Activated naive CD8-positive, alpha-beta T cell treated with anti-CD3 and anti-CD28 coated beads, Interleukin-2, amount 50 U/mL, for 16 hours (primary cell): ENCODE data around the gene PMS1.
"Not testable (repeated sequence)": the region's sequence is repeated elsewhere in the genome, so short reads cannot be mapped to it uniquely, and the experiment has no call there.

ENCODE experiments used
- DNase-seq: peaks from one replicate; pipeline ENCODE4 v3.0.0-alpha.2; 2020; ENCODE audit warnings: low read depth, low spot score

Gene PMS1

GRCh38 chr2:189862751-189863150 is 78.5 kb downstream of the PMS1 start:
- no peak for DNase-seq

GRCh38 chr2:189865826-189866225 is 81.6 kb downstream of the PMS1 start:
- no peak for DNase-seq

DNA sequence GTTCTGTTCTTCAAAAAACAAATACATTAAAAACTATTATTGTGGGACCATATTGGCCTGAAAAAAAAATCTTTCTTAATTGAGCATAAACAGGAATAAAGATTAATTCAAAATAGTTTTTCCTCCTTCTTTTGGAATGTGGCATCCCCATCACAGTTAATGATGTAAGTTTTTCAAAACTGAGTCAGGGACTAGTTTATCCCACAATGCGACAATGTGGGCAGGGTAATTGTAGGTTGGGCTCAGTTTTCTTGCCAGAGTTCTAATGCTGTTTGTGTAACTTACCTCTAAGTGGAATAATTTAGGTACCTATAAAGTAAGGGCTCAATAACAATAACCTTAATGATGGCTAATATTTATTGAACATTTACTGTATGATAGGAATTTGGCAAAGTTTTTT is 82.0 kb downstream of the PMS1 start:
- DNase-seq, result no peak

DNA sequence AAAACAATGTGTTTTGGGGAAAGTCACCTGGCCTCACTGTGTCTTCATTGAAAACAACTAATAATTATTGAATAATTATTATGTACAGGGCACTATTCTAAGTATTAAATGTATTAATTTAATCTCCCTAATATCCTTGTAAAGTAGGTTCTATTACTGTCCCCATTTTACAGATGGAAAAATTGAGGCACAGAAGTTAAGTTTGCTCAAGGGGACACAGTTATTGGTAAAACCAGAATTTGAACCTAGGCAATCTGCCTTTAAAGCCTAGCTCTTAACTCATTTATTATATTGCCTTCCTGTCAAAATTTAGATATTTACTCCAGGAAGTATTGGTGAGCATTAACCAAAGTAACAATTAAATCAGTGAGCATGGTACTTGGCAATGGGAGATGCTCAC is 84.6 kb downstream of the PMS1 start:
- no peak for DNase-seq

DNA sequence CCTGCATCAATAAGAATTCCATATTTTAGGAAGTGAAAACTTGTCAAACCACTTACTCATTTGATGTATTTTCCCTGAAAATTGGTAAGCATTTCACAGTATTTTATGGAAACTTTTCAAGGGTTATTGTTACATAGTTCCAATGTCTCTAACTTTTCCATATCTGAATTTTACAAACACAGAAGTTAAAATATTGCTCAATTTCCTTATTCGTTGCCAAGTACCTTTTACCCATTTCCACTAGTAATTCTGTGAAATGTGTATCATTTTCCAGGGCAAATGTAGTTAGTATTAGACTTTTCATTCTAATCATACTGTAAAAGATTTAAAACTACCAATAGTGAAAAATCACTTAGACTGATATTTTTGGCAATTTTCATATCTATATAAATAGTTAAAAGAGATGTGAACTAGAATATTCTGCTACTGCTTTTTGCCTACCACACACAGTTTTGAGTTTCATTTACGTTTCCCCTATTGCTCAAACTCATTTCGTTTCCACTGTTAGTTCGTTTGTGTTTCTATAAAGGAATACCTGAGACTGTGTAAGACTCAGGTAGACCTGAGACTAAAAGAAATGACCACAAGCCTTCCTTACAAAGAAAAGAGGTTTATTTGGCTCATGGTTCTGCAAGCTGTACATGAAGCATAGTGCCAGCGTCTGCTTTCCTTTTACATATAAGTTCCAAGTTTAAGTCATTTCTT is 86.3 kb downstream of the PMS1 start:
- no peak for DNase-seq

GRCh38 chr2:189873696-189874095 is 89.4 kb downstream of the PMS1 start:
- DNase-seq, result no peak

GRCh38 chr2:189874586-189875320 is 90.5 kb downstream of the PMS1 start:
- DNase-seq, result no peak

DNA sequence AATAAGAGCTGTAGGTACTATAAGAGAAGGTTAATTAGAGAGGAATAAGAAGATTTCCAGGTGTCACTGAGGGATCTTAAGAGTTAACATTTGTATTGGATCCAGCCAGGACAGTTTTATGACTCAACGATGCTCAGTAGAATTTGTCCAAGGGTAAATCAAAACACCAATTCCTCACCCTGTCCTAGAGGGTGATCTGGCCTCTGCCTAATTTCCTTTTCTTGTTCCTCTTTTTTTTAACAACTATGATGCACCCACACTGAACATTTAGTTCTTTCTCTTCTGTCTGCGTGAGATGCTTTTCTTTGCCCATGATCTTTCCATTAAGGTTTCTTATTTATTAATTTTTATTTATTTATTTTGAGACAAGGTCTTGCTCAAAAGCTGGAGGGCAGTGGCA is 92.0 kb downstream of the PMS1 start:
- no peak for DNase-seq

GRCh38 chr2:189879716-189880081 is 95.4 kb downstream of the PMS1 start:
- no peak for DNase-seq

DNA sequence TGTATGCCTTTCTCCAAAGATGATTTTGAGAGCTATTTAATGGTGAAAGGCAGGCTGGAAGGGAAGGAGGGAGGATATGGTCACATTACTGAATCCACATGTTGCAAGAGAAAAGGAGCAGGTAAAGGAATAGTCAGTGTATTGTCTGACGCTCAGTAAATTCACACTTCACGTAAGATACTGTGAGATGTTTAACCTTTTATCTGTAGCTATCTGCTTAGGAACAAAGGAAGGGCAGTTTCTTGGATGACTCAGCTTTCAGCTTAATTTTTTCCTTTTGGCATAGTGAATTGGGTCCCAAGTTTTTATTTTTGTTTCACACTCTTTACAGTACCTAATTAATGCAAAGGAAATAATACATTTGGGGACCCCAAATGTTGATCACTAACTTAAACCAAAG is 96.2 kb downstream of the PMS1 start:
- no peak for DNase-seq

DNA sequence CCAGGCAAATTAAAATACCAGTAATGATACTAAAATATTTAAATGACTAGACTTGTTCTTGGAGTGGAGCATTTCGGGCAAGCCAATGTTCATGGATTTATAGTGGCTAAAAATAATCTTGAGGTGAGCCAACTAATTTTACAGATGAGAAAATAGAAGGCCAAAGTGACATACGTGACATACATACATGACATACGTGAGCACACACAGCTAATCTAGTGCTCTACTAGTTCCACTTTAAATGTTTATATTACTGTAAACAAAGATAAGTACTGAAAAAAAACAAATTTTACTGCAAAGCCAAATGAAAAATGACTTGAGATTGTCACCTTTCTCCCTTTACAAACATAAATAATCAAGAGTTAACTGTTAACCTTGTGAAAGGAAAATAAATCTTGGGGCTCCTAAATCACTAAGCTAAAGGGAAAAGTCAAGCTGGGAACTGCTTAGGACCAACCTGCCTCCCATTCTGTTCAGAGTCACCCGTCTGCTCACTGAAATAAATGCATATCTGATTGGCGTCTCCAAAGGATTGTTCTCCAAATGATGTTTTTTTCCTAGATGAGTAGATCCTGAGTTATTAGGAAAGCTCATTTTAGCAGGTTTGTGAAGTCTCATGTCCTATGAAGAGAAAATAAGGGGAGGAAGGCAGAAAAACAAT is 96.7 kb downstream of the PMS1 start:
- DNase-seq, result no peak

DNA sequence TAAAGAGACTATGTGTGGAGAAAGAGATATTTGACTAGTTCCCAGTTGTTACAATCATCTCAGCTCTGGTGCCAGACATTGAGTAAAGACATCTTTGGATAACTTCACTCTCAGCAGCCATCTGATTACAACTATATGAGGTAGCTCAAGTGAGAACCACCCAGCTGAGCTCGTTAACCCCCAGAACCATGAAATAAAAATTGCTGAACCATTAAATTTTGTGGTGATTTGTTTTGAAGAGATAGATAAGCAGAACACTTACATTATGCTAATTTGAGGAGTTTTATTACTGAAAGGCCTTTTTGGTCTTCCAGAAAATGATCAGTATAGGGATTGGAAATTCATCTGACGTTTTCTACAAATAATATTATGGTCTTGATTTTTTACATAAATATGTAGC is 101.1 kb downstream of the PMS1 start:
- DNase-seq, result no peak

- not testable (repeated sequence) for DNase-seq
These were observed 108.5 kb downstream of the PMS1 start for GRCh38 chr2:189892546-189893294.

- DNase-seq, result no peak
These were observed 112.6 kb downstream of the PMS1 start for GRCh38 chr2:189896809-189897208.

DNA sequence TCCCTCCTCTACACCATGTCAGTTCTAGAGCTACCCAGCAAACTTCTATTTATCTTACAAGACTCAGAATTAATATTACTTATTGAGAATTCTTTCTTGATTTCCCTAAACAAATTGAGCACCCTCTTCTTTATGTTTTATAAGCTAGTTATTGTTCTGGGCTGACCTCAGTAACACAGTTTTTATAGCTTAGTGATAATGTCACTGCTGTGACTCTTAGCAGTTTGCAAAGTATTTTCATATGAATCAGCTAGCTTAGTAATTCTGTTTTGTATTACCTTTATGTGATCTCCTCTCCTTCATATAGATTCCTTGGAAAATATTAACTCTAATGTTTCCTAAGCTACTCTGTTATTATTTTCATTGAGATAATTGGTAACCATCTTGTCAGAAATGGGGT is 114.9 kb downstream of the PMS1 start:
- no peak for DNase-seq

- DNase-seq, result no peak
These were observed 116.5 kb downstream of the PMS1 start for GRCh38 chr2:189900726-189901125.

- DNase-seq, result no peak
These were observed 117.4 kb downstream of the PMS1 start for GRCh38 chr2:189901664-189902063.

DNA sequence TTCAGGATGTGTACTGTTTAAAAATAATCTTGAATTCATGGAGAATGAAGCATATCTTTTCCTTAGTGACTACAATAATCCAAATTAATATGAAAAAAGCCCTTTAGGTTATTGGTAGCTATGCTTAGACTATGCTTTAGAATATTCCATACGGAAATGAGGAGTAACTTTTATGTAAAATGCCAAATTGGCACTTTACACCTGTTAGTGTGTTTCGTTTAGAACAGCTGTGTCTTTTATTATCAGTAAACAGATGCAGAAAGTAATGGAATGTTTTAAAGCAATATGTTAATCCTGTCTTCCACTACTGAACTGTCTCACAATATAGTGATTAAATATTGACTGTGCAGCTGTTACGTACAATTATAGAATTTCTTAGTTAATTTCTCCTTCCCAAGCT is 129.6 kb downstream of the PMS1 start:
- no peak for DNase-seq

- no peak for DNase-seq
These were observed 132.4 kb downstream of the PMS1 start for GRCh38 chr2:189916651-189917050.
